NCI-H1930 (cell line): ENCODE measurements around the gene OGFR.

Experiments
- DNase-seq, 2 experiments: peaks; one replicate each; lab custom pipeline; 2025; lab: John Stamatoyannopoulos, UW

Gene OGFR

GRCh38 chr20:62770111-62770910, 34.3 kb upstream of the OGFR start:
- DNase-seq: no peak

- no peak for DNase-seq
Measured at GRCh38 chr20:62770916-62771315, 33.7 kb upstream of the OGFR start.

GRCh38 chr20:62771396-62772102, 33.1 kb upstream of the OGFR start:
- no peak for DNase-seq

GRCh38 chr20:62772103-62772611, 32.5 kb upstream of the OGFR start:
- DNase-seq: no peak

GRCh38 chr20:62772619-62772989, 32.0 kb upstream of the OGFR start:
- DNase-seq: no peak

GRCh38 chr20:62772990-62773844, 31.4 kb upstream of the OGFR start:
- no peak for DNase-seq

- no peak for DNase-seq
Measured at GRCh38 chr20:62773845-62774714, 30.6 kb upstream of the OGFR start.

- no peak for DNase-seq
Measured at GRCh38 chr20:62774762-62775161, 29.9 kb upstream of the OGFR start.

- no peak for DNase-seq
Measured at GRCh38 chr20:62775206-62775605, 29.4 kb upstream of the OGFR start.

- DNase-seq: no peak
Measured at GRCh38 chr20:62776035-62776691, 28.5 kb upstream of the OGFR start.

GRCh38 chr20:62776692-62777527, 27.7 kb upstream of the OGFR start:
- DNase-seq: no peak

GRCh38 chr20:62777528-62777830, 27.2 kb upstream of the OGFR start:
- DNase-seq: no peak

- no peak for DNase-seq
Measured at GRCh38 chr20:62778058-62778457, 26.6 kb upstream of the OGFR start.

- no peak for DNase-seq
Measured at GRCh38 chr20:62778601-62779416, 25.8 kb upstream of the OGFR start.

- no peak for DNase-seq
Measured at GRCh38 chr20:62779417-62779685, 25.3 kb upstream of the OGFR start.

GRCh38 chr20:62780204-62780603, 24.4 kb upstream of the OGFR start:
- peak in 1 of 2 experiments; percentile 59 for DNase-seq

- DNase-seq: no peak
Measured at GRCh38 chr20:62780696-62781095, 23.9 kb upstream of the OGFR start.

GRCh38 chr20:62782149-62782892, 22.3 kb upstream of the OGFR start:
- DNase-seq: no peak

GRCh38 chr20:62782893-62783278, 21.7 kb upstream of the OGFR start:
- no peak for DNase-seq
